Panc1 (cell line): ENCODE measurements around the gene NR3C1. TPM values are rescaled to one million over a fixed set of nuclear protein-coding genes. Genes with fewer than 3 reads are reported as not detected.

ENCODE experiments used
- ATAC-seq: fragments of 200-7000 bp; cut with Tn5 transposase; 2 replicates; pipeline ENCODE4 v1.9.1; 2020; ENCODE audit warnings: mild to moderate bottlenecking, moderate library complexity
- BruUV-seq: library from RNA; stranded (reverse); fragments of 400-500 nt; replicated peaks from 2 replicates; lab custom pipeline; 2021; lab: Mats Ljungman, UMichigan
- CTCF ChIA-PET: fragments of 300-600 bp; sonication (Branson Sonifier 250); formaldehyde crosslinking; loops from one replicate; lab custom pipeline; 2022; ENCODE audit warnings: antibody characterized with exemption; lab: Charles Lee
- POLR2A ChIA-PET: fragments of 300-600 bp; sonication (Branson Sonifier 250); formaldehyde crosslinking; loops from one replicate; lab custom pipeline; 2022; ENCODE audit warnings: antibody characterized with exemption; lab: Charles Lee
- DNase-seq: peaks from one replicate; pipeline ENCODE4 v3.0.0-alpha.2; 2010; ENCODE audit warnings: low read depth, low spot score
- H3K27ac ChIP-seq: 2 replicates; pipeline ENCODE4 v1.5.1; 2011; ENCODE audit warnings: mild to moderate bottlenecking, low read length, inconsistent platforms
- H3K27me3 ChIP-seq: fragments of 200-500 bp; sonication (Bioruptor generic); 2 replicates; pipeline ENCODE4 v1.6.0; 2014; ENCODE audit warnings: low read length, inconsistent platforms; ENCODE audit not compliant: control insufficient read depth, insufficient read depth
- H3K36me3 ChIP-seq: fragments of 200-500 bp; sonication (Bioruptor generic); 2 replicates; pipeline ENCODE4 v1.5.1; 2014; ENCODE audit warnings: inconsistent platforms, mild to moderate bottlenecking, low read length, moderate library complexity; ENCODE audit not compliant: control insufficient read depth, insufficient read depth
- H3K4me1 ChIP-seq: 2 replicates; pipeline ENCODE4 v1.5.1; 2011; ENCODE audit warnings: inconsistent platforms, mild to moderate bottlenecking, low read length, moderate library complexity; ENCODE audit not compliant: control insufficient read depth, insufficient read depth
- H3K4me3 ChIP-seq, 2 experiments: 2 replicates each; pipeline ENCODE4 v1.5.1; 2011 to 2012; ENCODE audit warnings: low read depth in 2 of 2, low read length in 2 of 2, mild to moderate bottlenecking in 2 of 2, inconsistent platforms in 1 of 2, moderate library complexity in 1 of 2
- H3K9me3 ChIP-seq: fragments of 200-500 bp; sonication (Bioruptor generic); 2 replicates; pipeline ENCODE4 v1.5.1; 2014; ENCODE audit warnings: low read depth, mild to moderate bottlenecking, inconsistent platforms, low read length, moderate library complexity; ENCODE audit not compliant: control insufficient read depth, insufficient read depth
- CTCF ChIP-seq: fragments of 450-650 bp; IDR thresholded peaks from 2 replicates; pipeline ENCODE4 v1.5.1; 2017; ENCODE audit warnings: mild to moderate bottlenecking
- POLR2AphosphoS5 ChIP-seq: IDR thresholded peaks from 2 replicates; pipeline ENCODE4 v1.6.1; 2012; ENCODE audit warnings: mild to moderate bottlenecking, low read depth, low read length, moderate library complexity
- REST ChIP-seq, 2 experiments: IDR thresholded peaks; 2 replicates each; pipeline ENCODE4 v1.6.1; 2011 to 2012; ENCODE audit warnings: low read depth in 2 of 2, control low read depth in 1 of 2, low read length in 1 of 2, mild to moderate bottlenecking in 1 of 2, moderate library complexity in 1 of 2; ENCODE audit not compliant: insufficient read depth in 1 of 2
- SIN3A ChIP-seq: IDR thresholded peaks from 2 replicates; pipeline ENCODE4 v1.6.1; 2012; ENCODE audit warnings: low read depth, mild to moderate bottlenecking, low read length, moderate library complexity, borderline replicate concordance; ENCODE audit not compliant: insufficient read depth
- TCF7L2 ChIP-seq: IDR thresholded peaks from 2 replicates; pipeline ENCODE4 v1.6.1; 2011; ENCODE audit warnings: mild to moderate bottlenecking, low read depth, low read length, inconsistent platforms
- in situ Hi-C: cut with HindIII; loops from 2 replicates; pipeline ENCODE4 v1.10.0; 2016; ENCODE audit warnings: low sequenced_read_pairs, low pct_unique_long_range_greater_than_20kb
- intact Hi-C: fragments of 100-400 bp; cut with micrococcal nuclease; formaldehyde crosslinking; loops from one replicate; pipeline ENCODE4 v1.10.0; 2022; ENCODE audit not compliant: unreplicated experiment
- total RNA-seq: library from RNA; stranded (reverse); gene quantifications from one replicate; pipeline ENCODE4 v1.2.1, GENCODE V29; 2021; ENCODE audit not compliant: unreplicated experiment

The NR3C1 gene
- total RNA-seq, 1 experiment from 2014 or later = 52.6 TPM

GRCh38 chr5:143259254-143259605 lies 144.3 kb downstream of the NR3C1 start:
- in situ Hi-C loops (no loop called here), intact Hi-C loops (no loop called here)
- CTCF ChIA-PET = no interaction called here
- POLR2A ChIA-PET = no interaction called here
- H3K27me3 ChIP-seq = no peaks in the 10 kb centered on the region
- no peak for DNase-seq
- no peaks in the 10 kb centered on the region; the same call in 1 of the 2 replicates for H3K9me3 ChIP-seq
- no peak overlapping the region for H3K27ac ChIP-seq
- H3K4me3 ChIP-seq = no peak overlapping the region
- no peaks in the 10 kb centered on the region for H3K36me3 ChIP-seq
- TF ChIP-seq SIN3A (no peak), REST (IDR thresholded peaks at IDR 0.05; ENCODE audit: insufficient read depth in 1 of 2, low read depth in 2 of 2, low read length in 1 of 2) (no peak), TCF7L2 (no peak), POLR2AphosphoS5 (no peak)
- no TSS peak for BruUV-seq
- 0 out of 2 replicates have a peak, but pooled peaks cover 3% of the 10 kb centered on the region for H3K4me1 ChIP-seq
- ATAC-seq = no peak

- BruUV-seq = no TSS peak
- ATAC-seq (peak; percentile 48; the same call in 1 of the 2 replicates), DNase-seq (no peak)
- intact Hi-C loops (no loop called here), in situ Hi-C loops (no loop called here)
- Histone ChIP-seq H3K27me3 (no peaks in the 10 kb centered on the region), H3K4me1 (0 out of 2 replicates have a peak, but pooled peaks cover 3% of the 10 kb centered on the region), H3K27ac (no peak overlapping the region), H3K9me3 (no peaks in the 10 kb centered on the region; the same call in 1 of the 2 replicates), H3K36me3 (no peaks in the 10 kb centered on the region), H3K4me3 (no peak overlapping the region)
- POLR2A ChIA-PET = interaction anchor here (0.8 kb wide), 1 partner anchor 109 kb away, joined by 12 read pairs; no protein-coding TSS in a partner anchor
- no peak for TF ChIP-seq CTCF
- no peak for TF ChIP-seq SIN3A
- no peak for TF ChIP-seq TCF7L2
- TF ChIP-seq POLR2AphosphoS5 = no peak
- TF ChIP-seq REST (IDR thresholded peaks at IDR 0.05; ENCODE audit: insufficient read depth in 1 of 2, low read depth in 2 of 2, low read length in 1 of 2) = no peak
- CTCF ChIA-PET = no interaction called here
These were observed 144.8 kb downstream of the NR3C1 start for GRCh38 chr5:143258559-143259253.
